Endothelial cell (in vitro differentiated cells): ENCODE results near the gene CDH23. TPM values are rescaled to one million over a fixed set of nuclear protein-coding genes. Genes with fewer than 3 reads are reported as not detected.

Experiments
- DNase-seq: peaks from one replicate; pipeline ENCODE4 v3.0.0; 2021; ENCODE audit warnings: low spot score
- H3K27ac Mint-ChIP-seq: one replicate; pipeline ENCODE4 v1.8.0; 2021; ENCODE audit warnings: mixed read lengths, inconsistent platforms; ENCODE audit not compliant: unreplicated experiment
- H3K27me3 Mint-ChIP-seq: one replicate; pipeline ENCODE4 v1.8.0; 2021; ENCODE audit warnings: mild to moderate bottlenecking, moderate library complexity, mixed read lengths, inconsistent platforms; ENCODE audit not compliant: unreplicated experiment
- H3K36me3 Mint-ChIP-seq: one replicate; pipeline ENCODE4 v1.8.0; 2021; ENCODE audit warnings: mild to moderate bottlenecking, low read depth, mixed read lengths, inconsistent platforms; ENCODE audit not compliant: unreplicated experiment
- H3K4me1 Mint-ChIP-seq: one replicate; pipeline ENCODE4 v1.8.0; 2021; ENCODE audit warnings: mild to moderate bottlenecking, mixed read lengths, inconsistent platforms; ENCODE audit not compliant: unreplicated experiment
- H3K4me3 Mint-ChIP-seq: one replicate; pipeline ENCODE4 v1.8.0; 2021; ENCODE audit warnings: mild to moderate bottlenecking, mixed read lengths, inconsistent platforms; ENCODE audit not compliant: unreplicated experiment
- H3K9me3 Mint-ChIP-seq: one replicate; pipeline ENCODE4 v1.8.0; 2021; ENCODE audit warnings: mixed read lengths, inconsistent platforms; ENCODE audit not compliant: unreplicated experiment
- total RNA-seq: library from RNA; stranded (reverse); fragmentation: NEBNext Ultra II Directional; extraction: Animal tissue kit (Norgen Biotek cat#: 25700); gene quantifications from one replicate; pipeline ENCODE4 v1.2.1, GENCODE V29; 2021; ENCODE audit not compliant: unreplicated experiment
- TF ChIP-seq, protein P1 (sequence below): fragments of 200-600 bp; sonication (generic); IDR thresholded peaks from one replicate; pipeline ENCODE4 v1.5.0; 2021; ENCODE audit warnings: antibody characterized with exemption; ENCODE audit not compliant: unreplicated experiment

The CDH23 gene
- total RNA-seq, 1 donor from 2014 or later = 0.54 TPM

DNA sequence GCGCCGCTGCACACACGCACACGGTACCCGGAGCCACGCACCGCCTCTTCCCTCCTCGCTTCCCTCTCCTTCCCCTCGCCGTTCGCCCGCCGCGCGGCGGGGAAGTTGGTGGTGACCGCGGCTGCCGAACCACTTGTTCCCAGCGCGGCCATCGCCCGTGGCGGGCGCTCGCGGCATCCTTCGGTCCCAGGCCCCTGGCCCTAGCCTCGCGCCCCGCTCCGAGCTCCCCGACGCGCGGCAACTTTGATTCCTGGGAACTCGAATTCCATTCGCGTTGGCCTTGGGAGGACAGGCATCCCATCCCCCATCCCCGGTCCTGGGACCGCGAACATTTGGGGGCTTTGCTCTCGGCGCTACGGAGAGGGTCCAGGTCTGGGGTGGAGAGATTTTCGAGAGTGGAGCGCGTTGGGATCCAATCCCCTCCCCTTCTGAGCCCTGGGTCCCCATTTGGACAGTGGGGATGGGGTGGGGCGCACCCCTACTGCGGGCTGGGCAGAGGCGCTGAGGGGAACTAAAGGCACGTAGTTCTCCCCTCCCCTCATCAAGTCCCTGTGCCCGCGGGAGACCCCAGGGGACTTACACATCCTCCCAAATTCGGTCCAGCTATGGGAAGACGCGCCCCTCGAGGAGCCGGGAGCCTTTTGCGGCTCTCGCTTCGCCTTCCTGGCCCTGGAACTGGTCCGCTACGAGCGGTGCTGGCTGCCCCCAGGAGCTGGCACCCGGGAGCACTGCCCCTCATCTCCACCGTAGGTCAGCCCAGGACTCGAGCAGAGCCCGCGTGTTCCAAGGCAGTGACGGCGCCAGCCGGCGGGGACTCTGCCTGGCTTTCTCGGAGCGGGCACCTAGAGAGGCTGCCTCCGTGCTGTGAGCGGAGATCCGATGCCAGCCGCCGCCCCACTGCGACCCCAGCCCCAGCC is 834 bp downstream of the CDH23 start:
- H3K9me3 Mint-ChIP-seq = no peaks in the 10 kb centered on the region
- DNase-seq = no peak
- TF ChIP-seq, protein P1, sequence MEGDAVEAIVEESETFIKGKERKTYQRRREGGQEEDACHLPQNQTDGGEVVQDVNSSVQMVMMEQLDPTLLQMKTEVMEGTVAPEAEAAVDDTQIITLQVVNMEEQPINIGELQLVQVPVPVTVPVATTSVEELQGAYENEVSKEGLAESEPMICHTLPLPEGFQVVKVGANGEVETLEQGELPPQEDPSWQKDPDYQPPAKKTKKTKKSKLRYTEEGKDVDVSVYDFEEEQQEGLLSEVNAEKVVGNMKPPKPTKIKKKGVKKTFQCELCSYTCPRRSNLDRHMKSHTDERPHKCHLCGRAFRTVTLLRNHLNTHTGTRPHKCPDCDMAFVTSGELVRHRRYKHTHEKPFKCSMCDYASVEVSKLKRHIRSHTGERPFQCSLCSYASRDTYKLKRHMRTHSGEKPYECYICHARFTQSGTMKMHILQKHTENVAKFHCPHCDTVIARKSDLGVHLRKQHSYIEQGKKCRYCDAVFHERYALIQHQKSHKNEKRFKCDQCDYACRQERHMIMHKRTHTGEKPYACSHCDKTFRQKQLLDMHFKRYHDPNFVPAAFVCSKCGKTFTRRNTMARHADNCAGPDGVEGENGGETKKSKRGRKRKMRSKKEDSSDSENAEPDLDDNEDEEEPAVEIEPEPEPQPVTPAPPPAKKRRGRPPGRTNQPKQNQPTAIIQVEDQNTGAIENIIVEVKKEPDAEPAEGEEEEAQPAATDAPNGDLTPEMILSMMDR = no peak
- H3K4me3 Mint-ChIP-seq = no peak overlapping the region
- H3K27ac Mint-ChIP-seq = no peak overlapping the region
- no peaks in the 10 kb centered on the region for H3K36me3 Mint-ChIP-seq
- peaks cover 17% of the 10 kb centered on the region for H3K27me3 Mint-ChIP-seq
- H3K4me1 Mint-ChIP-seq = no peaks in the 10 kb centered on the region

DNA sequence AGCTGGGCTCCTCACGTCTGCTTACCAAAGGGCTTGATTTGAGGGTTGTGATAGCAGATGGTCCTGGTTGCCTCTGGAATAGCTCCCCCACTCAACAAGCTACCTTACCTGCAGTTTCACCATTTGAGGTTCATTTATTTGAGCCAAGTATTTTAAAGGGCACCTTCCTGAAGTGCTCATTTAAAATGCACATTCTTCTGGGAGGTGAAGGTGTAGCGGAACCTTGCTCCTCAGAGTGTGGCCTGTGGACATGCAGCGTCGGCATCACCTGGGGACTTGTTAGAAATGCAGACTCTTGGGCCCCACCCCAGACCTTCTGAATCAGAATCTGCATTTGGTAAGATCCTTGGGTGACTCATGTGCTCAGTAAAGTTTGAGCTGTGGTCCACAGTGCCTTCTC is 2.3 kb downstream of the CDH23 start:
- no peaks in the 10 kb centered on the region for H3K9me3 Mint-ChIP-seq
- H3K27ac Mint-ChIP-seq = no peak overlapping the region

DNA sequence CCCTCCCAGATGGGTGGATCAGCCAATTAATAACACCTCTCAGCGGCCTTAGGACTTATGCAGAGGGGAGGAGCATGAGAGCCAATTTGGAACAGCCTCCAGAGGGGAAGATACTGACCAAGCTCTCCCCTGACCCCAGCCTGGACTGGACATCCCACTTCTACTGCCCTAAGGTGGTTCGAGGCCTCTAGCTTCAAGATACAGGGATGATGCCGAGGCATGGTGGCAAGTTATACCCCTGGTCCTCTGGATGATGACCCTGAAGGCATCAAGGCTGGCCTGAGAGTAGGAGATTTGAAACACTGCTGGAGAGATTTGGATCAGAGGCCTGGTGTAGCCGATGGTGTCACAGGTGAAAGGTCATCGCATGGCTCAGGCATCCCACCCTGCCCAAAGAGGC is 3.2 kb downstream of the CDH23 start:
- TF ChIP-seq, protein P1 = no peak
- no peaks in the 10 kb centered on the region for H3K36me3 Mint-ChIP-seq
- no peak overlapping the region for H3K27ac Mint-ChIP-seq
- no peak overlapping the region for H3K4me3 Mint-ChIP-seq
- H3K27me3 Mint-ChIP-seq = peaks cover 13% of the 10 kb centered on the region
- H3K4me1 Mint-ChIP-seq = no peaks in the 10 kb centered on the region
- no peaks in the 10 kb centered on the region for H3K9me3 Mint-ChIP-seq
- DNase-seq = no peak

More for the DNA sequence above, 2.3 kb downstream of the CDH23 start:
- DNase-seq = no peak
- H3K4me3 Mint-ChIP-seq = no peak overlapping the region
- no peaks in the 10 kb centered on the region for H3K36me3 Mint-ChIP-seq
- peaks cover 16% of the 10 kb centered on the region for H3K27me3 Mint-ChIP-seq
- TF ChIP-seq, protein P1 = no peak
- no peaks in the 10 kb centered on the region for H3K4me1 Mint-ChIP-seq

DNA sequence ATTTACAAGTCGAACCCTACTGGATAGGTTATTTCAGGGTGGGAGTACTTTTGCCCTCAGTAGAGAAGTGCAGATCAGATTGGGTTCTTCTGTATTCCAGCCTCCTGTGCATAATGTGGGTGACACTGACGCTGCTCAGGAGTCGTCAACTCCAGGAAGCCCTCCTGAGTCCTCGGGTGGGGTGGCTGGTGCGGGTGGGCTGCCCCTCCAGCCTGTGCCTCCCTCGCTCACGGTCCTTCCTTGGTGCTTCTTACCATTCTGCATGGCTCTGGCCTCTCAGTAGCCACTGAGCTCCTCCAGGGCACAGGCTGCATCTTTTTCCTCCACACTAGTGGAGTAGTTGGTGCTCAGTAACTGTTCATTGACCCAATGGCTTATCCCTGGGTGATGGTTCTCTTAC is 4.3 kb downstream of the CDH23 start:
- no peak for DNase-seq
- Mint-ChIP-seq H3K36me3 (no peaks in the 10 kb centered on the region), H3K4me1 (no peaks in the 10 kb centered on the region), H3K9me3 (no peaks in the 10 kb centered on the region), H3K27me3 (peaks cover 9% of the 10 kb centered on the region), H3K4me3 (no peak overlapping the region), H3K27ac (no peak overlapping the region)
- TF ChIP-seq, protein P1 = no peak

DNA sequence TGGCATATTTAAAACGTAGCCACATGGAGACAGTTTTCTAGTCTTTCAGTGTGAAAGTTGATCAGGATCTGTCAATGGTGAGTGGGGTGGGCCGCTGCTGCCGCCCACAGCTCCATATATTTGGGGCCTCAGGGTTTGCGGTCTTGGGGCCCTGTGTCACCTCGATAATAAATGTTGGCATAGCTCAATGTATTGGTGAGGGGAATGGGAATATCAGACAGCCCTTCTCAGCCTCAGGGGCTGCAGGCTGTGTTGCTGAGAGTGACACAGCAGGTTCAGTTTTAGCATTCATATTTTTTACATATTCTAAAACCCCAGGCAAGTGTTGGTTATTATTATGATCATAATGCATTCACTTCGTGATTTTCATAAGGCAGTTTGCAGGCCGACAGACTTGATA is 5.3 kb downstream of the CDH23 start:
- no peak overlapping the region for H3K4me3 Mint-ChIP-seq
- no peak overlapping the region for H3K27ac Mint-ChIP-seq
- no peaks in the 10 kb centered on the region for H3K4me1 Mint-ChIP-seq
- H3K9me3 Mint-ChIP-seq = no peaks in the 10 kb centered on the region
- TF ChIP-seq, protein P1 = no peak
- no peaks in the 10 kb centered on the region for H3K36me3 Mint-ChIP-seq
- peaks cover 9% of the 10 kb centered on the region for H3K27me3 Mint-ChIP-seq
- no peak for DNase-seq
